ENCODE data around the gene SORBS2. TPM values are rescaled to one million over a fixed set of nuclear protein-coding genes. Genes with fewer than 3 reads are reported as not detected.
A peak's percentile ranks its signal among the peaks of the same experiment; 100 is the strongest.

The SORBS2 gene
- total and polyA plus RNA-seq, 2 donors (not counting 3 experiments of a cell fraction or from before 2014, with no cell fraction given) = 69.8 to 82.5 TPM

GRCh38 chr4:185819144-185819543 lies 7.2 kb upstream of the SORBS2 start:
- no peak overlapping the region for H3K9ac ChIP-seq (replicated peaks; ENCODE audit: extremely low read depth, insufficient read depth, low read length)
- ChIA-PET POLR2A (no interaction called here), CTCF (interaction anchor here (1.2 kb wide), 1 partner anchor 10 kb away, joined by 3 read pairs; no protein-coding TSS in a partner anchor)
- dilution Hi-C loops (cut with MboI; ENCODE audit: extremely low pct_ligation_motif_present, low sequenced_read_pairs) = no loop called here
- no peaks in the 10 kb centered on the region for H3K27me3 ChIP-seq (ENCODE audit: control insufficient read depth in 2 of 2, insufficient read depth in 2 of 2, low read length in 2 of 2)
- DNase-seq (ENCODE audit: low read depth, low spot score) = no peak
- H3K9me3 ChIP-seq (replicated peaks; ENCODE audit: control insufficient read depth, insufficient read depth, low read length) = no peaks in the 10 kb centered on the region
- no peaks in the 10 kb centered on the region for H4K20me1 ChIP-seq (replicated peaks; ENCODE audit: control insufficient read depth, extremely low read depth, insufficient read depth, low read length)
- H3K9me1 ChIP-seq (replicated peaks; ENCODE audit: control insufficient read depth, extremely low read depth, insufficient read depth, low read length) = no peaks in the 10 kb centered on the region
- H3K4me1 ChIP-seq (ENCODE audit: control insufficient read depth, extremely low read depth, insufficient read depth, low read length) = peaks cover 9% of the 10 kb centered on the region
- H3K4me3 ChIP-seq (replicated peaks in 1 of 3; ENCODE audit: insufficient read depth in 1 of 3, low read depth in 1 of 3, low read length in 3 of 3) = no peak overlapping the region
- BruUV-seq (replicated peaks) = no TSS peak
- H3K36me3 ChIP-seq (ENCODE audit: control insufficient read depth in 2 of 2, extremely low read depth in 1 of 2, insufficient read depth in 2 of 2, low read length in 2 of 2) = no peaks in the 10 kb centered on the region
- no peak overlapping the region for H3K27ac ChIP-seq (ENCODE audit: insufficient read depth, low read depth, low read length)
- no peak overlapping the region for H3K4me2 ChIP-seq (ENCODE audit: insufficient read depth, low read length)
- intact Hi-C loops (cut with micrococcal nuclease) = no loop called here
- no peak for FAIRE-seq
- H2AFZ ChIP-seq (ENCODE audit: low read depth, low read length) = no peak overlapping the region
- no peaks in the 10 kb centered on the region for H3K79me2 ChIP-seq (ENCODE audit: control insufficient read depth, insufficient read depth, low read length)
- no peak for TF ChIP-seq JUN (IDR thresholded peaks at IDR 0.05; ENCODE audit: borderline replicate concordance, insufficient read depth, insufficient read length, low read depth)

GRCh38 chr4:185817403-185817818 lies 5.4 kb upstream of the SORBS2 start:
- no peaks in the 10 kb centered on the region for H4K20me1 ChIP-seq (replicated peaks; ENCODE audit: control insufficient read depth, extremely low read depth, insufficient read depth, low read length)
- no peaks in the 10 kb centered on the region for H3K27me3 ChIP-seq (ENCODE audit: control insufficient read depth in 2 of 2, insufficient read depth in 2 of 2, low read length in 2 of 2)
- H3K4me1 ChIP-seq (ENCODE audit: control insufficient read depth, extremely low read depth, insufficient read depth, low read length) = peaks cover under 1% of the 10 kb centered on the region
- dilution Hi-C loops (cut with MboI; ENCODE audit: extremely low pct_ligation_motif_present, low sequenced_read_pairs) = no loop called here
- no peaks in the 10 kb centered on the region for H3K9me3 ChIP-seq (replicated peaks; ENCODE audit: control insufficient read depth, insufficient read depth, low read length)
- no peak for FAIRE-seq
- peak overlapping the region; percentile 6 for H2AFZ ChIP-seq (ENCODE audit: low read depth, low read length)
- H3K4me3 ChIP-seq (replicated peaks in 1 of 3; ENCODE audit: insufficient read depth in 1 of 3, low read depth in 1 of 3, low read length in 3 of 3) = no peak overlapping the region
- H3K9ac ChIP-seq (replicated peaks; ENCODE audit: extremely low read depth, insufficient read depth, low read length) = no peak overlapping the region
- no peak overlapping the region for H3K4me2 ChIP-seq (ENCODE audit: insufficient read depth, low read length)
- intact Hi-C loops (cut with micrococcal nuclease) = no loop called here
- no TSS peak for BruUV-seq (replicated peaks)
- H3K79me2 ChIP-seq (ENCODE audit: control insufficient read depth, insufficient read depth, low read length) = no peaks in the 10 kb centered on the region
- CTCF ChIA-PET = interaction anchor here (0.9 to 1.5 kb wide), 3 partner anchors 9 to 221 kb away, joined by 3 read pairs; no protein-coding TSS in a partner anchor
- no peak for TF ChIP-seq EZH2 (IDR thresholded peaks at IDR 0.05; ENCODE audit: borderline replicate concordance, low read depth, low read length, severe bottlenecking)
- TF ChIP-seq MAX (IDR thresholded peaks at IDR 0.05; ENCODE audit: insufficient read depth, insufficient read length) = no peak
- no peak for TF ChIP-seq POLR2AphosphoS5 (IDR thresholded peaks at IDR 0.05; ENCODE audit: insufficient read depth, low read depth, low read length)
- no peak for TF ChIP-seq MYC (IDR thresholded peaks at IDR 0.05; ENCODE audit: low read depth, low read length)
- TF ChIP-seq JUN (IDR thresholded peaks at IDR 0.05; ENCODE audit: borderline replicate concordance, insufficient read depth, insufficient read length, low read depth) = no peak
- TF ChIP-seq CTCF (IDR thresholded peaks at IDR 0.05; ENCODE audit: extremely low read depth in 1 of 2, insufficient read depth in 1 of 2, low read depth in 1 of 2, low read length in 2 of 2) = no peak
- TF ChIP-seq FOS (IDR thresholded peaks at IDR 0.05; ENCODE audit: borderline replicate concordance, insufficient read depth, low read length) = no peak
- TF ChIP-seq GATA2 (IDR thresholded peaks at IDR 0.05; ENCODE audit: insufficient read depth, insufficient read length, low read depth, low read length) = no peak
- TF ChIP-seq POLR2A (IDR thresholded peaks at IDR 0.05; ENCODE audit: low read depth, low read length) = no peak
- no peak overlapping the region for H3K27ac ChIP-seq (ENCODE audit: insufficient read depth, low read depth, low read length)
- H3K36me3 ChIP-seq (ENCODE audit: control insufficient read depth in 2 of 2, extremely low read depth in 1 of 2, insufficient read depth in 2 of 2, low read length in 2 of 2) = no peaks in the 10 kb centered on the region
- DNase-seq (ENCODE audit: low read depth, low spot score) = no peak
- POLR2A ChIA-PET = no interaction called here
- H3K9me1 ChIP-seq (replicated peaks; ENCODE audit: control insufficient read depth, extremely low read depth, insufficient read depth, low read length) = no peaks in the 10 kb centered on the region

Data from endothelial cell of umbilical vein (primary cell).